Daoy (cell line): Measurements from ENCODE around the gene POP5. TPM values are rescaled to one million over a fixed set of nuclear protein-coding genes. Genes with fewer than 3 reads are reported as not detected.
A peak's percentile ranks its signal among the peaks of the same experiment; 100 is the strongest.
"Not testable (repeated sequence)": the region's sequence is repeated elsewhere in the genome, so short reads cannot be mapped to it uniquely, and the experiment has no call there.

Experiments used
- DNase-seq: peaks from one replicate; pipeline ENCODE4 v3.0.0-alpha.2; 2015; ENCODE audit warnings: low read depth
- total RNA-seq: library from RNA; depleted of rRNA; stranded (reverse); fragments of >200 nt; shearing (Covaris generic); gene quantifications from 2 replicates; pipeline ENCODE4 v1.2.3, GENCODE V29; 2014; rRNA removed

POP5 gene
- total RNA-seq, 1 experiment from 2014 or later, result 96.8 TPM

DNA sequence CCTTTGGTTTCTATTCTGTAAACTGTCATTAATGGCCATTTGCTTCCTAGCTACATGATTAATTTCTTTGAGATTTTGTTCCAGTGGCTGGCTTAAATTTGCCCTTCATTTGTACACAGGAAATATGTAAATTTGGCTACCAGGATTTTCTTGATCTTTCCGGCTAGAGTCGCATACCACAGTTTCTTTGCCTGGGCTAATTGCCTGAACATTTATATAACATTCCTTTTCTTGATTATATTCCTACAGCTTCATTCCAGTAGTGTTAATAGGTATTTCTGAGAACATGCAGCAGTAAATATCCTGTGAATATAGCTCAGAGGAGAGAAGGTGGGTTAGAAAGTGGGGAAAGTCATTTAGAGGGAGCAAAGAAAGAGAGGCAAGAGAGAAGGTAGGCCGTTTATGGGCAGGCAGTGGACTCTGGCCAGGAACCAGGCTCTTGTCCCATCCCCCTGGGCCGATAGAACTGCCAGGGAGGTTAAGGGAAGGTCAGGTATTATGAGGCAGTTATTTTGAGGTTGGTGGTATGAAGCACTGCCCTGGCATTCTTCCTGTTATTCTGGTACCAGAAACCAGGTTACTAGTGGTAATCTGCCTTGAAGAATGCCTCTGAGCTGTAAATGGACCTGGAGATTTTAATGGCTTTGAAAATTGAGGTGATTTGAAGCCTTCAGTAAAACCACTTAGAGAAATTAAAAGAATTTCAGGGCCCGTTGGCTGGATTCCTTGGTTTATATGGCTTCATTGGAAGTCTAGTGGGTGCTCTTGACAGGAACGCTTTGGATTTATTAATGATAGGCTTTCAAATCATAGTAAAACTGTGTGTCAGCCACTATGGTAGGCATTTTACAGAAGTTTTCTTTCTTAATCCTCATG, 42.7 kb downstream of the POP5 start:
- peak; percentile 72 for DNase-seq

DNA sequence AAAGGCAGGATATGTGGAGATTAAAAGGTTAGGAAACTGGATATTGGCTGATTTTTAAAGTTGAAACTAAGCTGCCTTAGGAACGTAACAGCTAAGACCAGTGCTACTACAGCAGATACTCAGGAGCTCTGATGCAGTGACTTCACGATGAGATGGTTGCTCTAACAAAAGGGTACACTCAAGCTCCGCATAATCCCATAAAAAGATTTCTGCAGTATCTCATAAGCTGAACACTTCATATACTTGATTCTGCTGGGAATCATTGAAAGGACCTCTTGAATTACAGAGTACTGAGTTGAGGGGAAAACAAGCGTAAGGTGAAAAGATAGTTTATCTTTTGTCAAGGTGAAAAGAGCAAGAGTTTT, 43.4 kb downstream of the POP5 start:
- no peak for DNase-seq

GRCh38 chr12:120536064-120536791, 45.0 kb downstream of the POP5 start:
- DNase-seq, result no peak

- peak; percentile 78 for DNase-seq
These were observed 46.2 kb downstream of the POP5 start for GRCh38 chr12:120534703-120535655.

DNA sequence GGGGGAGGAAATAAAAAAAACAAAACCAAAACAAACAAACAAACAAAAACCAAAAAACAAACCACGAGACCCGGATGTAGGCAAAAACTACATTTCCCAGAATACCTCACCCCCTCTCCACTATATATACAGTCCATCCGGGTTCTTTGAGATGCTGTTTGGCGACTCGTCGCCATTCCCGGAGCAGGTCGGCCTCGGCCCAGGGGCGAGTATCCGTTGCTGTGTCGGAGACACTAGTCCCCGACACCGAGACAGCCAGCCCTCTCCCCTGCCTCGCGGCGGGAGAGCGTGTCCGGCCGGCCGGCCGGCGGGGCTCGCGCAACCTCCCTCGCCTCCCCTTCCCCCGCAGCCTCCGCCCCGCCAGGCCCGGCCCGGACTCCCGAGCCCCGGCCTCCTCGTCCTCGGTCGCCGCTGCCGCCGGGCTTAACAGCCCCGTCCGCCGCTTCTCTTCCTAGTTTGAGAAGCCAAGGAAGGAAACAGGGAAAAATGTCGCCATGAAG, 46.9 kb downstream of the POP5 start, which contains the start of gene RNF10:
Gene RNF10 (plus strand): TSS at position 154 of the 500 bp plus-strand sequence. CDS start 456 bp downstream, outside the sequence.
- peak; percentile 82 for DNase-seq

DNA sequence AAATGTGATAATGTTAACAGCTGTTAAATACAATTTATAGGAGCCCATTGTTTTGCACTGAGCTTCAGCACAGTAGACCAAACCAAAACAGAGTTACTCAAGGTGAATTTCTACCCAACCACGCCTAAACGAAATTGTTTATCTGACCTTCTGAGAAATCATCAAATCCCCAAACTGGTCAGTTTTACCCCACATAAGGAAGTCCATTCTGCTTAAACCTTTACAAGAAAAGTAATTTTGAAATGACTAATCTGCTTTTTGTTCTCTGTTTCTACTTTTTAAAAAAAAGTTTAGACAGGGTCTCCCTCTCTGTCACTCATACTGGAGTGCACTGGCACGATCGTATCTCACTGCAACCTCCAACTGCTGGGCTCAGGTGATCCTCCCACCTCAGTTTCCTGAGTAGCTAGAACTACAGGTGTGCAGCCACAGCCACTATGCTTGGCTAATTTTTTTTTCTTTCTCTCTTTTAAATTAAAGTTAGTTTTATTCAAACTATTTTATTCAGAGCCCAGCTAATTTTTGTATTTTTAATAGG, 48.4 kb downstream of the POP5 start:
- no peak for DNase-seq

DNA sequence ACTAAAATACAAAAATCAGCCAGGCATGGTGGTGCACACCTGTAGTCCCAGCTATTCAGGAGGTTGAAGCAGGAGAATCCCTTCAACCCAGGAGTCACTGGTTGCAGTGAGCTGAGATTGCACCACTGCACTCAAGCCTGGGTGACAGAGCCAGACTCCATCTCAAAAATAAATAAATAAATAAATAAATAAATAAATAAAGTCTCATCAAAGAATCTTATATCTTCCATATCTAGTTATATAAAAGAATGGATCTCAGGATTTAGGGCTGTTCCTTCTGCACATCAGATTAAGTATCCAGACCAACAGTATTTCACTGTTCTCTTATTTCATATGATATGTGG, 50.8 kb downstream of the POP5 start:
- not testable (repeated sequence) for DNase-seq

- peak; percentile 74 for DNase-seq
These were observed 51.4 kb downstream of the POP5 start for GRCh38 chr12:120529641-120530417.

- DNase-seq, result peak; percentile 90
These were observed 52.2 kb downstream of the POP5 start, which contains the start of gene COQ5 for GRCh38 chr12:120528861-120529525. Gene COQ5 (minus strand): TSS chr12:120529158. CDS start chr12:120529141, 17 bp downstream.

Other genes starting within 250 kb of the POP5 start
- gene MSI1, start 212.2 kb downstream of the POP5 start, total RNA-seq, result 0.33 and 3.1 TPM in 2 replicates
- 944 and 961 TPM in 2 replicates for gene COX6A1, start 143.3 kb downstream of the POP5 start, total RNA-seq
- gene TRIAP1, start 135.0 kb downstream of the POP5 start, total RNA-seq, result 34.3 and 50.1 TPM in 2 replicates
- gene GATC, start 135.0 kb downstream of the POP5 start, total RNA-seq, result 30.8 and 35.4 TPM in 2 replicates
- 267 and 282 TPM in 2 replicates for gene SRSF9, start 111.7 kb downstream of the POP5 start, total RNA-seq
- 483 and 582 TPM in 2 replicates for gene DYNLL1, start 85.3 kb downstream of the POP5 start, total RNA-seq
- 55.1 and 67.4 TPM in 2 replicates for gene COQ5, start 52.2 kb downstream of the POP5 start, total RNA-seq
- gene RNF10, start 47.0 kb downstream of the POP5 start, total RNA-seq, result 74.5 and 92.7 TPM in 2 replicates
- 0.17 TPM in 1 of 2 replicates, not detected in the other for gene CABP1, start 59.2 kb upstream of the POP5 start, total RNA-seq
- 93.7 and 108 TPM in 2 replicates for gene MLEC, start 105.7 kb upstream of the POP5 start, total RNA-seq
- 11.2 and 15.0 TPM in 2 replicates for gene UNC119B, start 129.1 kb upstream of the POP5 start, total RNA-seq
- gene ACADS, start 144.4 kb upstream of the POP5 start, total RNA-seq, result 9.4 and 10.9 TPM in 2 replicates